Brain microvascular endothelial cell (primary cell): Measurements from ENCODE around the gene NPBWR2.
"Not testable (repeated sequence)": the region's sequence is repeated elsewhere in the genome, so short reads cannot be mapped to it uniquely, and the experiment has no call there.

Source experiments
- DNase-seq: peaks from one replicate; pipeline ENCODE4 v3.0.0-alpha.2; 2020
- H3K27ac ChIP-seq: fragments of 250-450 bp; sonication (Bioruptor Pico); 2 replicates; pipeline ENCODE4 v1.5.1; 2020; ENCODE audit warnings: mild to moderate bottlenecking, moderate library complexity
- H3K27me3 ChIP-seq: fragments of 250-450 bp; sonication (Bioruptor Pico); replicated peaks from 2 replicates; pipeline ENCODE4 v1.5.1; 2020; ENCODE audit warnings: mild to moderate bottlenecking
- H3K36me3 ChIP-seq: fragments of 250-450 bp; sonication (Bioruptor Pico); replicated peaks from 2 replicates; pipeline ENCODE4 v1.5.1; 2020; ENCODE audit warnings: mild to moderate bottlenecking
- H3K4me3 ChIP-seq: 2 replicates; pipeline ENCODE4 v1.5.1; 2011; ENCODE audit warnings: low read depth, mild to moderate bottlenecking, control low read depth, low read length, moderate library complexity
- in situ Hi-C: cut with HindIII; loops from 2 replicates; pipeline ENCODE4 v1.10.0; 2017; ENCODE audit warnings: low sequenced_read_pairs, low pct_ligation_motif_present
- TF ChIP-seq, protein P1 (sequence below): IDR thresholded peaks from 2 replicates; pipeline ENCODE4 v1.5.1; 2011; ENCODE audit warnings: low read depth, mild to moderate bottlenecking, moderate library complexity, low read length, control low read depth, inconsistent platforms; ENCODE audit errors: missing control alignments

NPBWR2 gene

DNA sequence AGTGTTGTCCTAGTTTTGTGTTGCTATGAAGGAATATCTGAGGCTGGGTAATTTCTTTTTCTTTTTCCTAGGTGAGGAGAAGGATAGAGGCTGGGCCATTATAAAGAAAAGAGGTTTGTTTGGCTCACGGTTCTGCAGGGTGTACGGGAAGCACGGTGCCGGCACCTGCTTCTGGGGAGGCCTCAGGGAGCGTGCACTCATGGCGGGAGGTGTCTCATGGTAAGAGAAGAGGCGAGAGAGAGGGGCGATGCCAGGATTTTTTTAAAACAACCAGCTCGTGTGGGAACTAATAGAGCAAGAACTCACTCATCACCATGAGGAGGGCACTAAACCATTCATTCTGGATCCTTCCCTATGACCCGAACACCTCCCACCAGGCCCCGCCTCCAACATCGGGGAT, 14.2 kb upstream of the NPBWR2 start:
- Histone ChIP-seq H3K27me3 (peaks cover 4% of the 10 kb centered on the region), H3K27ac (no peak overlapping the region), H3K4me3 (no peak overlapping the region), H3K36me3 (no peaks in the 10 kb centered on the region)
- no peak for DNase-seq
- TF ChIP-seq, protein P1, sequence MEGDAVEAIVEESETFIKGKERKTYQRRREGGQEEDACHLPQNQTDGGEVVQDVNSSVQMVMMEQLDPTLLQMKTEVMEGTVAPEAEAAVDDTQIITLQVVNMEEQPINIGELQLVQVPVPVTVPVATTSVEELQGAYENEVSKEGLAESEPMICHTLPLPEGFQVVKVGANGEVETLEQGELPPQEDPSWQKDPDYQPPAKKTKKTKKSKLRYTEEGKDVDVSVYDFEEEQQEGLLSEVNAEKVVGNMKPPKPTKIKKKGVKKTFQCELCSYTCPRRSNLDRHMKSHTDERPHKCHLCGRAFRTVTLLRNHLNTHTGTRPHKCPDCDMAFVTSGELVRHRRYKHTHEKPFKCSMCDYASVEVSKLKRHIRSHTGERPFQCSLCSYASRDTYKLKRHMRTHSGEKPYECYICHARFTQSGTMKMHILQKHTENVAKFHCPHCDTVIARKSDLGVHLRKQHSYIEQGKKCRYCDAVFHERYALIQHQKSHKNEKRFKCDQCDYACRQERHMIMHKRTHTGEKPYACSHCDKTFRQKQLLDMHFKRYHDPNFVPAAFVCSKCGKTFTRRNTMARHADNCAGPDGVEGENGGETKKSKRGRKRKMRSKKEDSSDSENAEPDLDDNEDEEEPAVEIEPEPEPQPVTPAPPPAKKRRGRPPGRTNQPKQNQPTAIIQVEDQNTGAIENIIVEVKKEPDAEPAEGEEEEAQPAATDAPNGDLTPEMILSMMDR, result no peak
- in situ Hi-C loops, result no loop called here

DNA sequence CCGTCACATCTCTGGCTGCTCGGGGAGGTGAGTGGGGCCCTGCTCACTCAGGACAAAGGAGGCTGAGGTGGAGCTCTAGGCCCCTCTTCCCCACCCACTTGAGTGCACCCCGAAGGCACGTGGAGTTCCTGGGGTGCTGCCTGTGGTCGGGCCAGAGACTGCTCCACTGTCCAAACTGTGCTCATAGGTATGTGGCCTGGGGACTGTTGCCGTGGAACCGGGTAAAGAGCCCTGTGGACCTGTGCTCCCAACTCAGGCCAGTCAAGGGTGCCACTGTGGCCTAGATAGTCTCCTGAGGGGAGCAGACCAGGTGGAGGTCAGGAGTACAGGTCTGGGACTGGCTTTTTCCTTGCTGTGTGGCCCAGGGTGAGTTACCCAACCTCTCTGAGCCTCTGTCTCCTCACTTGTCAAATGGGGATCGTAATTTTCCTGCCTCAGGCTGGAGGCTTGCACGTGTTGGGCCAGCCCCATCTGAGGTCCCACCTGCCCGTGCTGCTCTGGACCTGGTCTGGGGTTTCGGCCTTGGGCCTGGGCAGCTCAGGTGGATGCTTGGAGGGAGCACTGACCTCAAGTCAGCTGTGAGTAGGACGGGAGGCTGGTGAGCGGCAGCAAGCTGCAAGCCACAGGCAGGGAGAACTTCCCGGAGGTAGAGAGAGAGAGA, 12.4 kb upstream of the NPBWR2 start:
- DNase-seq, result no peak
- Histone ChIP-seq H3K36me3 (no peaks in the 10 kb centered on the region), H3K4me3 (no peak overlapping the region), H3K27ac (no peak overlapping the region), H3K27me3 (peaks cover 4% of the 10 kb centered on the region)
- TF ChIP-seq, protein P1, result no peak
- in situ Hi-C loops, result no loop called here

DNA sequence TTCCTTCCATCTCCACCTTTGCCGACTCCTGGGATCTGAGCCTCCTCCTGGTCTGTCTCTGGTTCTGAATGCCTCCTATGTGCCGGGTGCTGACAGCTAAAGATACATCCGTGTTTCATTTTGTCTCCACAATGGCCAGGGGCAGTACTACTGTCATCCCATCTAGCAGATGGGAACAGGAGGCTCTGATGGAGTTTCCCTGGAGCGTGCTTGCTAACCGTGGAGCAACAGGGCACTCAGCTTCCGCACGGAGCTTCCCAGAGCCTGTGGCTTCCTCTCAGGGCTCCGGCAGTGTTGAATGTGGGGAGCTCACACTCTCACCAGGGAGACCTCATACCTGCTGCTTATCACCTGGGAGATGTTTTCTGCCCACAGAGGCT, 11.9 kb upstream of the NPBWR2 start:
- no peak for DNase-seq
- Histone ChIP-seq H3K27ac (no peak overlapping the region), H3K27me3 (peaks cover 4% of the 10 kb centered on the region), H3K36me3 (no peaks in the 10 kb centered on the region), H3K4me3 (no peak overlapping the region)
- in situ Hi-C loops, result no loop called here
- TF ChIP-seq, protein P1, result no peak

- H3K36me3 ChIP-seq, in situ Hi-C loops, H3K27ac ChIP-seq, H3K4me3 ChIP-seq, DNase-seq, H3K27me3 ChIP-seq: not testable (repeated sequence)
Measured at GRCh38 chr20:64117432-64117777, 10.0 kb upstream of the NPBWR2 start.

DNA sequence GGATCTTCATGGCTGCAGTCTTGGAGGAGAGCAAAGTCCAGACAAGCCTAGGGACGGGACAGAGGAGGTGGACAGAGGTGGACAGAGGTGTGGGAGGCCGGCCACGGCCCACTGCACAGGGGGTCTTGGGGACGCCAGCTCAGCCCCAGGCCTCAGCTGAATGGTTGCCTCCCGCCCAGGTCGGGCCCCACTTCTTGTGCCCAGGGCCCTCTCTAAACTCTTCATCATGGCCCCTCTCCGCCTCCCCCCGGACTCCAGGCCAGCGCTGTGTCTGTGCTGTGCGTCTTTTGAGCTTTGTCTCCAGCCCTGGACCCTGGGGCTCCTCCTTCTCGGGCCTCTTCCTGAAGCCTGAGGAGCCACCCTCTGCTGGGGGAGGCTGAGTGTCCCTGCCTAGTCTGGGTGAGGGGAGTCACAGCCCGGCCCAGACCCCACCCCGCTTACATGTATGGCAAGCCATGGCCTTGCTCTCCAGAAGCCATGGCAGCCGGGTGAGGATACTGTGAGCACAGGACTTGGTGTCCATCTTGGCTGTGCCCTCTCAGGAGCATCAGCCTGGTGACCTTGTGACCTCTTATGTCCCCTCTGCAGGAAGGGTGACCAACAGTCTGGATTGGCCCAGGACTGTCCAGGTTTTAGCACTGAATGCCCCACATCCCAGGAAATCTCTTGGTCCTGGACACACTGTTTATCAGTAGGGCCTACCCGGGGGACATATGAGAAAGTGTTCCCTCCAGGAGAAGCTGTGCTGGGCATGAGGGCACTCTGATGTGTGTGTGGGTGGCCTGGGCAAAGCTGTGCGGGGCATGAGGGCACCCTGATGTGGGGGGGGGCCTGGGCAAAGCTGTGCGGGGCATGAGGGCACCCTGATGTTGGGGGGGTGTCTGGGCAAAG, 9.4 kb upstream of the NPBWR2 start:
- no peaks in the 10 kb centered on the region for H3K36me3 ChIP-seq
- no peak overlapping the region for H3K27ac ChIP-seq
- in situ Hi-C loops, result no loop called here
- H3K4me3 ChIP-seq, result no peak overlapping the region
- peaks cover 2% of the 10 kb centered on the region for H3K27me3 ChIP-seq
- no peak for DNase-seq
- TF ChIP-seq, protein P1, result no peak

DNA sequence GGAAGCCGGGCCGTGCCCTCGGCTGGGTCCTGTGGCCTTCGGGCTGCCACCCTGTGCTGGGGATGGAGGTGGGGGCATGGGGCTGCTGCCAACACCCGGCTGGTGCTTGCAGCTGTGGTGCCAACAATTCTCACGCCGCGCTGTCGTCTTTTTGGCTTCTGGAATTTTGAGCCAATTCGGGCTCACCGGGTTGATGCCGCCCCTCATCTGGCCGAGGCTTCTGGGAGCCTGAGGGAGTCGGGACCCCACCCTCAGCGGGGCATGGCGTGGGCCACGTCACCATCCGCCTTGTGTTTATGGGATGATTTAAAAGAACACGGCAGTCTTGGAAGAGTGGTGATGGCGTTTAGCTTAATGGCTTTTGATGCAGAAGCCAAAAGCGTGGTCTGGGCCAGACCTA, 8.7 kb upstream of the NPBWR2 start:
- in situ Hi-C loops, result no loop called here
- TF ChIP-seq, protein P1, result no peak
- Histone ChIP-seq H3K36me3 (no peaks in the 10 kb centered on the region), H3K27ac (no peak overlapping the region), H3K4me3 (no peak overlapping the region), H3K27me3 (no peaks in the 10 kb centered on the region)
- no peak for DNase-seq
